Cerebellar nuclear complex (tissue), 1 donor: ENCODE measurements around the gene DNAJC15.

ENCODE experiments used
- DNase-seq, 2 experiments: peaks; one replicate each; lab custom pipeline; 2025; lab: John Stamatoyannopoulos, UW

Gene DNAJC15

GRCh38 chr13:43154839-43155238 lies 131.5 kb downstream of the DNAJC15 start:
- no peak for DNase-seq

DNA sequence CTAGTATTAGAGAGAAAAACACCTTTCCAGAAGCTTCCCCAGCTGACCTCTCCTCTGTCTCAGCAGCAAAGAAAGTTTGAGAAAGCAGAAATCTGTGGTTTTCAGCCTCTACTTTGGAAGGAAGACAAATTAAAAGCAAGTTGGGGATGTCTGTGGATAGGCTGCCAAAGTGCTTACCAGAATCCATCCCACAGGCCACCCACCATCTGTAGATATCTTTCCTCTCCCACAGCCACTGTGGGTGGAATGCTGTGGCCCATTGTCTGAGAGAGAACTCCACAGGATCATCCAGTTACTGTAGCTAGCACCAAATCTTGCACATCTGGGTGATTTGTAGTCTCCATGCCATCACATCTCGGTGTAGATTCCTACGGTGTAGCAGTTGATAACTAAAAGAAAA lies 133.5 kb downstream of the DNAJC15 start:
- DNase-seq: no peak

DNA sequence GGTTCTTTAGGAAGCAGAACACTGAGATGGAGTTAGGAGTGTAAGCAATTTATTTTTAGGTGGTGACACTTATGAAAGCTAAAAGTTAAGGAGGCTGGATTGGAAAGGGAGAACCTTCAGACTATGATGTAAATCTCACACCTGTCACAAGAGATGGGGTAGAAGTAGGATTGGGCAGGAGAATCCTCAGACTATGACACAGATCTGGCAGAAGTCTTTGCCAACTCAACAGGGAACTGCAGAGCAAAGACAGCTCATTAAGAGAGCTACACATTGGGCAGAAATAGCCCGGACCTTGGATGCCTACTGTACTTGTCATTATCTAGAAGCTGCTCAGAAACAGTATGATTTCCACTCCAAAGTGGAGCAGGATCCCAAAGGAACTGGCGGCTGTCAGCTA lies 134.4 kb downstream of the DNAJC15 start:
- no peak for DNase-seq

DNA sequence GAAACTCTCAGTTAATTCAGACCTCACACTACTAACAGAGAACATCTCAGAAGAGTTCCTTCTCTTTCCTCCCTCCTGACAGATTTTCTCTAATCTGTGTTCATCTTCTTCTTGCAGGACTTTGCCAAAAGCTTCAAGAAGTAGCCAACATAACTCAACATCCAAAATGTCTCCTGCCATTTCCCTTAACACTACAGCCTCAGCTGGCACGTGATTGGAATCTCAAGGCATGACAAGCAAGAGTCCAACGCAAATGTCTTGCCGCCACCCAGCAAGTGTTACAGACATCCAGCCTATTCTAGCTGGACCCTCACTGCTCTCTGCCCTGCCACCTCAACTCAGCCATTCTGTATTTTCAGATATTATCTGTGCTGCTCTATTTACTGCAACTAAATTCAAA lies 135.1 kb downstream of the DNAJC15 start:
- no peak for DNase-seq

DNA sequence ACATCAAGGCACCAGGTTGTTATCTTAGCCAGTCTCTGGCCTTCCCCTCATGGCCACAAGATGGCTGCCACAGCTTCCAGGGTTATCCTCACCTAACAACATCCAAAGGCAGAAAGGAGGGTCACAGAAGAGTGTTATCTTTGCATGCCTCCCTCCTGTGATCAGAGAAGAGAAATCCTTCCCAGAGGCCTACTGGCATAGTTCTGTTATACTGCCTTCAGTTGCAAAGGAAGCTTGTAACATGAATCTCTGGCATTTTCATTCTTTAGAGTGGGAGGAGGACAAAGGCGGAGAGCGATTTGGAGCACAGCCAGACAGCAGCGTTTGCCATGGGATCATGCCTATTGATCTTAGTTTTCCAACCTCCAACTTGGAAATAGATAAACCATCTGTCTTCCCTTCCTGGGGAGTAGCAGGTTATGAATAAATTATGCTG lies 135.7 kb downstream of the DNAJC15 start:
- no peak for DNase-seq
